Activated T-helper 17 cell treated with anti-CD3 and anti-CD28 coated beads, Interleukin-2, amount 50 U/mL, for 72 hours (primary cell): ENCODE results near the gene LCN9. TPM values are rescaled to one million over a fixed set of nuclear protein-coding genes. Genes with fewer than 3 reads are reported as not detected.

Source experiments
- ATAC-seq: fragments of 150-1000 bp; cut with Tn5 transposase; replicated peaks from 2 replicates; pipeline ENCODE4 v1.10.0; 2021; ENCODE audit warnings: mild to moderate bottlenecking, moderate library complexity
- H3K27ac Mint-ChIP-seq: one replicate; pipeline ENCODE4 v1.8.0; 2022; ENCODE audit warnings: mixed read lengths
- H3K27me3 Mint-ChIP-seq: one replicate; pipeline ENCODE4 v1.8.0; 2022; ENCODE audit warnings: mixed read lengths
- H3K36me3 Mint-ChIP-seq: one replicate; pipeline ENCODE4 v1.8.0; 2022; ENCODE audit warnings: low read depth, mild to moderate bottlenecking, mixed read lengths
- H3K4me1 Mint-ChIP-seq: one replicate; pipeline ENCODE4 v1.8.0; 2022; ENCODE audit warnings: mixed read lengths
- H3K4me3 Mint-ChIP-seq: one replicate; pipeline ENCODE4 v1.8.0; 2022; ENCODE audit warnings: mild to moderate bottlenecking, mixed read lengths
- H3K9me3 Mint-ChIP-seq: one replicate; pipeline ENCODE4 v1.8.0; 2022; ENCODE audit warnings: mixed read lengths
- total RNA-seq, 2 donors: library from RNA; stranded (reverse); gene quantifications; one replicate each; pipeline ENCODE4 v1.2.3, GENCODE V29; 2022

LCN9 gene
- total RNA-seq, 2 donors from 2014 or later: not detected

DNA sequence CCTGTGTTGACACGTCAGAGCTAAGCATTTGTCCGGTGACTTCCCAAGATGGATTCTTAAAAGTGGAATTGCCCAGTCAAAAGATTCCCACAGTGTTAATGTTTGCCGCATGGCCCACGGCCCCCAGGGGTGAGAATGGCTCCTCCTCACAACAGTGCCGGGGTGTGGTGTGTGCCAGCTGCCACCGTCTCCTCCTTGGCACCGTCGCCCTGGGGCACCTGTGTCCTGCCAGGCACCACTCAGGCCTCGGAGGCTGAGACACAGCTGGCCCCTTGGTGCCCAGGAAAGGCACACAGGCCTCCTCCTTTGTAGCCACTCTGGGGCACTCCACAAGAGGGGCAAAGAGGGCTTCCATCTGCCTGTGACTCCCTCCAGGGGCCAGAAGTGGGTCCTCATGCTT lies 43.2 kb downstream of the LCN9 start:
- Mint-ChIP-seq H3K4me1 (no peaks in the 10 kb centered on the region), H3K36me3 (no peaks in the 10 kb centered on the region), H3K9me3 (no peaks in the 10 kb centered on the region), H3K27me3 (no peaks in the 10 kb centered on the region), H3K4me3 (no peak overlapping the region), H3K27ac (no peak overlapping the region)
- no peak for ATAC-seq

DNA sequence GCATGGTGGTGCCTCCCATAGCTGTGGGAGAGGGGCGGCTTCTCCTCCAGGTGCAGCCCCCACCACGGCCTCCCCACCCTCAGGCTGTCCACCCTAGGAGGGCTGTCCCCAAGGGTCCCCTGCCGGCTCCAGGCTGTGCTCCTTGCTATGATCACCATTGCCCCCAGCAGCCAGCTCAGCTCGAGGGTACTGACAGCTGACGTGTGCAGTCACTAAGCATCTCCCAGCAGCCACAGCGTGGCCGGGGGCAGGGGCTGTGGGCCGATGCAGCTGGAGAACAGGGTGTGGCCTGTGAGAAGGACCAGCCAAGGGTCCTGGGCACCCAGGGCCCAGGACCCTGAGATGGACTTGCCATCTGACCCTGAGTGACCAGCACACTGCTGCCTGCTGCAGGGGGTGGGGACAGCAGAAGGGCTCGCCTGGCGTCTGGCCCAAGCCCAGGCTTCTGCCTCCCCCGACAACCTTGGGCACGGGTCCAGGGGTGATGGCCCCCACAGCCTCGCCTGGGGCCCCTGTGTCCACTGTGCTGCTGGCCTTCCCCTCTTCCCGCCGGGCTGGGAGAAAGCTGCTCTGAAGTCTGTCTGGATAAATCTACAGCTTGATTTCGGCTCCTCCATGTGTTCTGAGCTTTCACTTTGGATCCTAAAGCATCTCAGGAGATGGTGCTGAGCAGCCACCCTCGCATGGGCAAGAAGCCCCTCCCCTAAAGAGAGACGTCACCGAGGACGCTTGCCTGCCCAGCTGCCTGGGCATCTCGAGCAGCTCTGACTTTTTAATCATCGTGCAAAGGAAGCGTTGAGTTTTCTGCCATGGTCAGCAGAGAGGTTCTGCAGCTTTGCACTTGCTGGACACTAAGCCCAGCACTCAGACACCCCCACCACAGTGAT lies 44.4 kb downstream of the LCN9 start:
- no peak overlapping the region for H3K27ac Mint-ChIP-seq
- no peak overlapping the region for H3K4me3 Mint-ChIP-seq
- no peak for ATAC-seq
- no peaks in the 10 kb centered on the region for H3K36me3 Mint-ChIP-seq
- peaks cover 3% of the 10 kb centered on the region for H3K27me3 Mint-ChIP-seq
- H3K4me1 Mint-ChIP-seq: no peaks in the 10 kb centered on the region
- no peaks in the 10 kb centered on the region for H3K9me3 Mint-ChIP-seq

DNA sequence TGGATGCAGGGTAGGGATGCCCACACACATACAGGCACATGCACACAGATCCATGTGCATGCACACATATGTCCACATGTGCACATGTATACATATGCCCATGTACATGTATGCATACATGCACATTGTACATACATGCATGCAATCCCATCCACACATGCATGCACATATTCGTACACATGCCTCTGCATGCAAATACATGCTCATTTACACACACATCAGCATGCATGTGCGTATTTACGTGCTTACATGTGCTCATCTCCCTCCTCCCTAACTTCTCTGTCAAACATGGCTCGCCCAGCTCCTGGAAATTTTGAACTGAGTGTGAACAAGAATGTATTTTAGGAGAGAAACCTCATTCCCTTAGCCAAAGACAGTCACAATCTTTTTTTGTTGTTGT lies 45.1 kb downstream of the LCN9 start:
- Mint-ChIP-seq H3K9me3 (no peaks in the 10 kb centered on the region), H3K27me3 (peaks cover 3% of the 10 kb centered on the region), H3K27ac (no peak overlapping the region), H3K4me1 (no peaks in the 10 kb centered on the region), H3K4me3 (no peak overlapping the region), H3K36me3 (no peaks in the 10 kb centered on the region)
- ATAC-seq: no peak

DNA sequence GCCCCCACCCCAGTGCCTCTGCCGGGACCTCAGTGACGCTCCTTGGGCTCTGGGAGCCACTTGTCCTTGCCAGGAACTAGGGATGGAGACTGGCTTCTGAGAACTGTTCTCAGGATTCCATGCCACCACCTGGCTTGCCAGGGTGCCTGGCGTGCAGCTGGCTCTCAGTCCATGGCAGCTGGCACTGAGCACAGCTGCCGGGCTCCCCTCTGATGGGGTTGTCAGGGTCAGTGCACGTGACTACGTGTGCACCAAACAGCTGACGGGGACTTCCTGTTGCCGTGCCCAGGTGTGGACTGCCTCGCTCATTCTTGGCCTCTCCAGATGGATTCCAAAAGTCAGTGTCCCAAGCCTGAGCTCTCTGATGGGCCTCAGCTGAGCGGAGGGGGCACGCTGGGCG lies 48.3 kb downstream of the LCN9 start:
- H3K9me3 Mint-ChIP-seq: no peaks in the 10 kb centered on the region
- no peaks in the 10 kb centered on the region for H3K36me3 Mint-ChIP-seq
- no peak overlapping the region for H3K27ac Mint-ChIP-seq
- H3K4me1 Mint-ChIP-seq: no peaks in the 10 kb centered on the region
- ATAC-seq: no peak
- no peak overlapping the region for H3K4me3 Mint-ChIP-seq
- H3K27me3 Mint-ChIP-seq: peaks cover 18% of the 10 kb centered on the region

DNA sequence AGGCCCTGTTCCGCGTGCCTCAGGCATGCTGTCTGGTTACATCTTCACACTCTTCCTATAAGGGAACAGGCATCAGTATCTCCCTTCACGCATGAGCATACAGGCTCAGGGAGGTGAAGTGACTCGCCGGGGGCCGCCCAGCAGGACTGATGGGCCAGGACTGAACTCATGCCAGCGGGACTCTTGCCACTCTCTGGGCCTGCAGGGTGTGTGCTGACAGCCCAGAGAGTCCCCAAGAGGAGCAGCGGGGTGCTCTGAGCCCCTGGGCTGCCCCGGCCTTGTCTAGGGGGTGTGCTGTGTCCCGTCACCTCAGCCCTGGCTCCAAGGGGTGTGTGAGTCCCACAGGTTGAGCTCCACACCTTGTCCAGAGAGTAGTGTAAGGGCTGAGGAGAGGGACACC lies 48.8 kb downstream of the LCN9 start:
- H3K27me3 Mint-ChIP-seq: peaks cover 22% of the 10 kb centered on the region
- H3K27ac Mint-ChIP-seq: no peak overlapping the region
- H3K36me3 Mint-ChIP-seq: no peaks in the 10 kb centered on the region
- H3K4me1 Mint-ChIP-seq: no peaks in the 10 kb centered on the region
- ATAC-seq: no peak
- no peaks in the 10 kb centered on the region for H3K9me3 Mint-ChIP-seq
- no peak overlapping the region for H3K4me3 Mint-ChIP-seq

DNA sequence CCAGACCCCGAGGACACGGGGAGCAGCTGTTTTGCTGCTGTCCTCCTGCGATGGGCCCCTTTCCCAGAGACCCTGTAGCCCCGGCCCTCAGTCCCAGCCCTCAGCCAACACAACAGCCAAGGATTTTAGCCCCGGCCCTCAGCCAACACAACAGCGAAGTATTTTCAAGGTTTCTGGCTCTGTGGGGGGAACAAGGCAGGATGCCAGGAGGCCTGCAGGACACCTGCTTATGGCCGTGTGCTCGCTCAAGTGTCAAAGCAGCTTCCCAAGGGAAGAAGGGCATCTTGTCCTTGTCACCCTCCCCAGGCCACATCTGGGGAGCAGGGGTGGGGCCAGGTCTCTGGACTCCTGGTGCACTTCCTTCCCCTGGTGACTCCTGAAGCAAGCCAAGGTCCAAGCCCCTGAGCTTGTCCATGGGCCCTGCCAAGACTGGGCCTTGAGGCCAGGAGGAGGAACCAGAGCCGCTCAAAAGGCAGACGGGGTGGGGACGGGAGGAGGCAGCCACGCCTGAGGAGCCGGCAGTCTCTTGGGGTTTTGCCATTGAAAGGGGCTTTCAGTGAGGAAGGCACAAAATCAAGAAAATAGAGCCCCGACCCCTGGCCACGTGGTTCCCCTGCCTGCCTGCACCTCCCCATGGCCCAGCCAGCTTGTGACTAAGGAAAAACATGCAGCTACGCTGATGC lies 49.6 kb downstream of the LCN9 start:
- Mint-ChIP-seq H3K36me3 (no peaks in the 10 kb centered on the region), H3K9me3 (no peaks in the 10 kb centered on the region), H3K27me3 (peaks cover 26% of the 10 kb centered on the region), H3K4me1 (no peaks in the 10 kb centered on the region), H3K4me3 (no peak overlapping the region), H3K27ac (no peak overlapping the region)
- ATAC-seq: no peak

DNA sequence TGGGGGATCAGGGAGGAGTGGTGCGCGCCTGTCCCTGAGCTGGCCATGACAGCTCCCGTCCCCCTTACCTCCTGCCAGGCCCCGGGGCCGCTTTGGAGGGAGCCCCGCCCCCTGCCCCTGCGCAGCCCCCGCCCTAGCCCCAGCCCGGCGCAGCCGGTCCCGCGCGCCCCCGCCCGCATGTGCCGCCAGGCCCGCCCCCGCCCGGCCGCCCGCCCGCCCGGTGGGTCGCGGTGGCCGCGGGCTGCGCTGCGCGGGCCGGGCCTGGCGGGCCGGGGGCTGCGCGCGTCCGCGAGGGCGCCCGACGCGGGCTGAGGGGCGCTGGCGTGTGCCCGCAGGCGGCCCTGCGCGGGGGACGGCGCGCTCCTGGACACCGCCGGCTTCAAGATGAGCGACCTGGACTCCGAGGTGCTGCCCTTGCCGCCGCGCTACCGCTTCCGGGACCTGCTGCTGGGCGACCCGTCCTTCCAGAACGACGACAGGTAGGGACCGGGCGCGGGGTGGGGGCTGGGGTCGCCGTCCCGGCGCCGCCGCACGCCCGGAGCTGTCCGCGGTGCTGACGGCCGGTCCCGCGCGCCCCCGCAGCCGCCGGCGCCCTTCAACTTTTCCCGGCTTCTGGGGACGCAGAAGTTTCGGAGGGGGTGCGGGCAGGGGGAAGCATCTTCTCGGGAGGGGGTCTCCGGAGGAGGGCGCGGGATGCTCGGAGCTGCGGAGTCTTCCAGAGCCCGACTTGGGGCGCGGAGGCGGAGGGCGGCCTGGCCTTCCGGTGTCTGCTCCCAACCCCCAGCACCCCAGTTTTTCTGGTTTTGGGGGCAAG lies 51.3 kb downstream of the LCN9 start:
- Mint-ChIP-seq H3K4me1 (no peaks in the 10 kb centered on the region), H3K27me3 (peaks cover 30% of the 10 kb centered on the region), H3K9me3 (no peaks in the 10 kb centered on the region), H3K4me3 (no peak overlapping the region), H3K27ac (no peak overlapping the region), H3K36me3 (no peaks in the 10 kb centered on the region)
- ATAC-seq: no peak

DNA sequence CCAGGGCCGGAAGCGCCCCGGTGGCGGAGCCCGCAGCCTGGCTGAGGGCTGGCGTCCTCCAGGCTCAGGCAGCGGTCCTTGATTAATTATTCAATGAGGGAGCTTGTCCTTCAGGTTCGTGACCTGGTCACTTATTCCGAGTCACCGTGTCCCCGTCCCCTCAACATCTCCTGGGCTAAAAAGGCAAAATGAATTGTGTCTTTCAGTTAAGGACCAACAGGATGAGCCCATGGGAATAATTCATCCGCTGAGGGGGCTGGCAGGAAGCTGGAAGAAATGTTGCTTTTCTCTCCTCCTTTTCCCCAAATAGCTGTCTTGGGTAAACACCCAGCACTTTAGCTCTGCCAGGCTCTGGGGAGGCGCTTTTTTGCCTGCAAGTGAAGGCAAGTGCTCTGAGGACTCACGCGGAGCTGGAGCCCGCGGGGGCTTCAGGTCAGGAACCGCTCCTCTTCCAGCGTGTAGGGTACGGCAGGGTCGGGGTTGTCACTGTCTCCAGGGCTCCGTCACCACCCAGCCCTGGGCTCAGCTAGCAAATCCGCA lies 52.0 kb downstream of the LCN9 start:
- no peaks in the 10 kb centered on the region for H3K4me1 Mint-ChIP-seq
- no peak for ATAC-seq
- H3K9me3 Mint-ChIP-seq: no peaks in the 10 kb centered on the region
- no peak overlapping the region for H3K4me3 Mint-ChIP-seq
- peaks cover 30% of the 10 kb centered on the region for H3K27me3 Mint-ChIP-seq
- H3K27ac Mint-ChIP-seq: no peak overlapping the region
- H3K36me3 Mint-ChIP-seq: no peaks in the 10 kb centered on the region

DNA sequence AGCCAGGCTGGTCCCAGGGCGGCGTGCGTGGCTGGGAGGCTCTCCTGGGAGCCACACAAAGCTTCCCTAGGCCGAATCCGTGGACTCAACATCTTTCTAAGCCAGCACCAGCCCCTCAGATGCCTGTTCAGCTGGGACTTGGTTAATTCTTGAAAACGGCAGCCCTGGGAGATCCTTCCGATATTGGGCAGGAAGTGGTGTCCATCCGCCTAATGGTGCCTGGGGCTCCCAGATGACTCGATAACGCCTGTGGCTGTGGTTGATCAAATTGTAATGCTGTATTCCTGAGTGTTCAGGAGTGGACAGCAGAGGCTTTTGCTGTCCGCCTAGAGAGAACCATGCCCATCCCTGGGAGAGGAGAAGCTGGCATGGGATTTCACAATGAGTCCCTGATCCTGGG lies 52.9 kb downstream of the LCN9 start:
- Mint-ChIP-seq H3K27ac (no peak overlapping the region), H3K9me3 (no peaks in the 10 kb centered on the region), H3K36me3 (no peaks in the 10 kb centered on the region), H3K4me3 (no peak overlapping the region), H3K4me1 (no peaks in the 10 kb centered on the region), H3K27me3 (peaks cover 30% of the 10 kb centered on the region)
- ATAC-seq: no peak

Other genes starting within 250 kb of the LCN9 start
- 1 to 10 TPM; 2.5 to 3.4 TPM for gene PPP1R26, start 183.5 kb upstream of the LCN9 start, total RNA-seq
- 10 to 100 TPM; 29.9 to 48.6 TPM for gene MRPS2, start 162.6 kb upstream of the LCN9 start, total RNA-seq
- gene LCN1, start 141.9 kb upstream of the LCN9 start, total RNA-seq: not detected
- gene OBP2A, start 117.2 kb upstream of the LCN9 start, total RNA-seq: not detected
- not detected for gene PAEP, start 101.6 kb upstream of the LCN9 start, total RNA-seq
- gene GLT6D1, start 23.8 kb upstream of the LCN9 start, total RNA-seq: not detected
- not detected for gene SOHLH1, start 36.2 kb downstream of the LCN9 start, total RNA-seq
- gene KCNT1, start 38.9 kb downstream of the LCN9 start, total RNA-seq: not detected
- 10 to 100 TPM; 37.8 to 46.2 TPM for gene CAMSAP1, start 244.2 kb downstream of the LCN9 start, total RNA-seq